ENCODE measurements around the gene OSMR.

DNA sequence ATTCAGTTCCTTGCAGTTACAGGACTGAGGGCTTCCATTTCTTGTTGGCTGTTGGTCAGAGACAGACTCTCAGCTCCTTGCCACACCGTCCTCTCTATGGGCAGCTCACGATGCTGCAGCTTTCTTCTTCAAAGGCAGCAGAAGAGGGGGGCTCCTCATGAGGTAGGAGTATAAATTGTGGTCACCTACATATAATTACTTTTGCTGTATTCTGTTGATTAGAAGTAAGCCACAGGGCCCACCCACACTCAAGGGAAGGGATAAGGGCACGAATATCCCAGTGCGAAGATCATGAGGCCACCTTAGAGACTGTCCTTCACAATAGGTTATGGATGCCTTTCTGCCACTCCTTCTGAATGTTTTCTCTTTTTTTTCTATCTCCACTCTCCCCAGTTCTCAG lies 43.7 kb upstream of the OSMR start:
- no peak for TF ChIP-seq POLR2A (IDR thresholded peaks at IDR 0.05)
- TF ChIP-seq, protein P1, sequence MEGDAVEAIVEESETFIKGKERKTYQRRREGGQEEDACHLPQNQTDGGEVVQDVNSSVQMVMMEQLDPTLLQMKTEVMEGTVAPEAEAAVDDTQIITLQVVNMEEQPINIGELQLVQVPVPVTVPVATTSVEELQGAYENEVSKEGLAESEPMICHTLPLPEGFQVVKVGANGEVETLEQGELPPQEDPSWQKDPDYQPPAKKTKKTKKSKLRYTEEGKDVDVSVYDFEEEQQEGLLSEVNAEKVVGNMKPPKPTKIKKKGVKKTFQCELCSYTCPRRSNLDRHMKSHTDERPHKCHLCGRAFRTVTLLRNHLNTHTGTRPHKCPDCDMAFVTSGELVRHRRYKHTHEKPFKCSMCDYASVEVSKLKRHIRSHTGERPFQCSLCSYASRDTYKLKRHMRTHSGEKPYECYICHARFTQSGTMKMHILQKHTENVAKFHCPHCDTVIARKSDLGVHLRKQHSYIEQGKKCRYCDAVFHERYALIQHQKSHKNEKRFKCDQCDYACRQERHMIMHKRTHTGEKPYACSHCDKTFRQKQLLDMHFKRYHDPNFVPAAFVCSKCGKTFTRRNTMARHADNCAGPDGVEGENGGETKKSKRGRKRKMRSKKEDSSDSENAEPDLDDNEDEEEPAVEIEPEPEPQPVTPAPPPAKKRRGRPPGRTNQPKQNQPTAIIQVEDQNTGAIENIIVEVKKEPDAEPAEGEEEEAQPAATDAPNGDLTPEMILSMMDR (IDR thresholded peaks at IDR 0.05), result no peak
- no peak for TF ChIP-seq POLR2AphosphoS5 (IDR thresholded peaks at IDR 0.05; ENCODE audit: insufficient read depth in 1 of 2, low read depth in 1 of 2)

Data from vagina (tissue), 2 donors.